ENCODE measurements around the gene CHN1. TPM values are rescaled to one million over a fixed set of nuclear protein-coding genes. Genes with fewer than 3 reads are reported as not detected.

CHN1 gene
- total and polyA plus RNA-seq, 2 of the 8 experiments (the other 6 are each of a cell fraction or from before 2014, with no cell fraction given), result 54.0 to 65.7 TPM

DNA sequence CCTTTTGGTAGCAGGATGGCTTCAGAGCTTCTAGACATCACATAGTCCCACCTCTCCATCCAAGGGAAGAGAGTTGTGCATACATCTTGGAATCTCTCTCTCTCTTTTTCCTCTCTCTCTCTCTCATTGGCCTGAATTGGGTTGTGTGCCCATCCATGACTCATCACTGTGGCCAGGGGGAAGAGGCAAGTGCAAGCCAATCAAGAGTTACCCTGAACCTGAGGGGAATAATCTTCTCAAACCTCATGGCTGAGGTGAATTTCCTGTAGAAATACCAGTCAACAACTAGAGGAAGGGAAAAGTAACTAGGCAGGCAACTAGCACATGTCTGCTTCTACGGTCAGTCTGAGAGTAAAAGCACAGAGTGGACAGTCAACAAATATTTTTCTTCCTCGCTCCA, 7.3 kb upstream of the CHN1 start:
- no peaks in the 10 kb centered on the region for H3K79me1 ChIP-seq (ENCODE audit: low read depth, low read length)
- H4K8ac ChIP-seq (ENCODE audit: extremely low read depth, insufficient read depth, low read length), result no peak overlapping the region
- no peak overlapping the region for H2BK20ac ChIP-seq (ENCODE audit: low read length)
- H3K23ac ChIP-seq (ENCODE audit: insufficient read length), result no peak overlapping the region
- 98% methylated on average over 2 of the region's 2 CpGs; no CpG with 5 or more reads in 1 of the 2 experiments for WGBS, 2 experiments (ENCODE audit: extremely low coverage in 1 of 2, insufficient coverage in 1 of 2, insufficient read length in 1 of 2, insufficient replicate concordance in 2 of 2, low coverage in 1 of 2, low lambda C conversion rate in 2 of 2, missing lambda C conversion rate in 1 of 2)
- H4K5ac ChIP-seq (ENCODE audit: insufficient read length, low read depth, low read length), result no peak overlapping the region
- no peak overlapping the region for H3K4me2 ChIP-seq (ENCODE audit: insufficient read depth in 1 of 2, low read depth in 2 of 2, low read length in 2 of 2)
- no peaks in the 10 kb centered on the region for H3K27me3 ChIP-seq (replicated peaks in 1 of 4; ENCODE audit: control insufficient read depth in 3 of 4, extremely low read depth in 1 of 4, insufficient read depth in 3 of 4, low read length in 3 of 4)
- no peak overlapping the region for H2BK120ac ChIP-seq (replicated peaks; ENCODE audit: low read depth, low read length)
- H3K36me3 ChIP-seq (ENCODE audit: control insufficient read depth in 2 of 4, insufficient read depth in 4 of 4, low read length in 3 of 4), result no peaks in the 10 kb centered on the region
- FAIRE-seq (no peak), DNase-seq (ENCODE audit: low read depth in 1 of 2, low spot score in 2 of 2) (no peak)
- no peaks in the 10 kb centered on the region; the same call in 1 of the 2 replicates for H3K23me2 ChIP-seq (ENCODE audit: low read depth, low read length)
- no peak overlapping the region for H2BK12ac ChIP-seq (ENCODE audit: low read depth, low read length)
- CTCF ChIA-PET (ENCODE audit: partially characterized antibody), result interaction anchor here (1.2 to 1.6 kb wide), 2 partner anchors 313 to 315 kb away, joined by 3 to 6 read pairs; no protein-coding TSS in a partner anchor
- no peaks in the 10 kb centered on the region for H3K79me2 ChIP-seq (ENCODE audit: control insufficient read depth in 1 of 2, insufficient read depth in 2 of 2, low read length in 2 of 2)
- POLR2A ChIA-PET (ENCODE audit: partially characterized antibody), result interaction anchor here (1.0 kb wide), 1 partner anchor 19 kb away, joined by 3 read pairs; no protein-coding TSS in a partner anchor
- no peaks in the 10 kb centered on the region for H4K20me1 ChIP-seq (replicated peaks in 1 of 2; ENCODE audit: control insufficient read depth in 1 of 2, insufficient read depth in 2 of 2, low read length in 2 of 2)
- TF ChIP-seq BCL11A (IDR thresholded peaks at IDR 0.05; ENCODE audit: low read depth in 2 of 2, low read length in 2 of 2) (no peak), EZH2 (IDR thresholded peaks at IDR 0.05; ENCODE audit: low read depth, low read length, severe bottlenecking) (no peak)
- no peak overlapping the region for H3K27ac ChIP-seq (ENCODE audit: low read depth, low read length)
- no peak overlapping the region; the same call in 1 of the 2 replicates for H2BK15ac ChIP-seq (ENCODE audit: low read length)
- H3K9ac ChIP-seq (replicated peaks in 1 of 4; ENCODE audit: extremely low read depth in 1 of 4, low read depth in 3 of 4, low read length in 3 of 4), result no peak overlapping the region
- H2AFZ ChIP-seq (ENCODE audit: low read length), result peak overlapping the region; percentile 26; the same call in 1 of the 2 replicates
- no peak overlapping the region for H2AK5ac ChIP-seq (ENCODE audit: low read depth, low read length)
- no peak overlapping the region for H3K4me3 ChIP-seq (ENCODE audit: extremely low read depth in 1 of 4, insufficient read depth in 2 of 4, low read depth in 3 of 4, low read length in 4 of 4)
- H3K9me3 ChIP-seq (ENCODE audit: insufficient read depth in 2 of 2, low read depth in 1 of 2, low read length in 1 of 2), result no peaks in the 10 kb centered on the region; a peak in 1 of 4 replicates
- H3K56ac ChIP-seq (replicated peaks; ENCODE audit: insufficient read length, low read depth, low read length), result no peak overlapping the region
- H4K91ac ChIP-seq (replicated peaks; ENCODE audit: insufficient read length, low read length), result no peak overlapping the region
- H3K4me1 ChIP-seq (replicated peaks in 1 of 4; ENCODE audit: control insufficient read depth in 3 of 4, insufficient read depth in 4 of 4, low read length in 3 of 4), result peaks cover 0 to 5% (median 4%) of the 10 kb centered on the region in 4 experiments; a peak in 3 of 7 replicates
- no peak overlapping the region for H3K14ac ChIP-seq (ENCODE audit: insufficient read length)
- H3K4ac ChIP-seq (replicated peaks; ENCODE audit: insufficient read length, low read depth, low read length), result no peak overlapping the region
- no peak overlapping the region for H2BK5ac ChIP-seq (ENCODE audit: low read depth, low read length)
- no peak overlapping the region for H3K18ac ChIP-seq (ENCODE audit: extremely low read depth, low read length)

Measured in H1 (cell line).